ENCODE results near the gene TPRG1. TPM values are rescaled to one million over a fixed set of nuclear protein-coding genes. Genes with fewer than 3 reads are reported as not detected.

Gene TPRG1
- total and polyA plus RNA-seq, 9 of the 15 experiments (the other 6 are each of a cell fraction or from before 2014, with no cell fraction given): 0.01 TPM; not detected in 8

- in situ Hi-C loops (cut with MboI): no loop called here
- no peak overlapping the region for H3K9ac ChIP-seq (ENCODE audit: insufficient read depth in 1 of 2, low read depth in 2 of 2, low read length in 2 of 2)
These were observed 96.3 kb downstream of the TPRG1 start for GRCh38 chr3:189267981-189268613.

GRCh38 chr3:189269365-189269764, 97.6 kb downstream of the TPRG1 start:
- DNase-seq (ENCODE audit: extremely low read depth in 1 of 4, low spot score in 3 of 4) (no peak), FAIRE-seq (no peak), ATAC-seq (no peak)
- no peak overlapping the region for H3K9ac ChIP-seq (ENCODE audit: insufficient read depth in 1 of 2, low read depth in 2 of 2, low read length in 2 of 2)
- ChIA-PET CTCF (ENCODE audit: low intra/inter-chr PET ratio) (no interaction called here), POLR2A (no interaction called here)
- no TSS peak for BruUV-seq (replicated peaks)
- H3K4me1 ChIP-seq (replicated peaks in 1 of 2; ENCODE audit: control insufficient read depth in 2 of 2, insufficient read depth in 2 of 2, low read length in 2 of 2): no peaks in the 10 kb centered on the region
- H3K4me3 ChIP-seq: no peak overlapping the region
- WGBS (ENCODE audit: insufficient coverage, low coverage, missing lambda C conversion rate): 2% methylated on average over 3 of the region's 3 CpGs
- H3K27me3 ChIP-seq (ENCODE audit: control insufficient read depth in 2 of 2, insufficient read depth in 2 of 2, low read length in 2 of 2): no peaks in the 10 kb centered on the region
- no peaks in the 10 kb centered on the region for H3K9me1 ChIP-seq (ENCODE audit: control insufficient read depth, insufficient read depth, low read length)
- H3K36me3 ChIP-seq (ENCODE audit: control insufficient read depth, insufficient read depth, low read length): no peaks in the 10 kb centered on the region
- no peak overlapping the region for H2AFZ ChIP-seq (ENCODE audit: low read depth, low read length)
- TF ChIP-seq SREBF2 (CRISPR knock-in tag; IDR thresholded peaks at IDR 0.05) (no peak), NFE2 (IDR thresholded peaks at IDR 0.05; ENCODE audit: low read depth) (no peak), MAFK (IDR thresholded peaks at IDR 0.05; ENCODE audit: low read length) (no peak), ILF3 (IDR thresholded peaks at IDR 0.05; ENCODE audit: borderline replicate concordance) (no peak), ZZZ3 (IDR thresholded peaks at IDR 0.05) (no peak), ATF1 (CRISPR knock-in tag; IDR thresholded peaks at IDR 0.05) (no peak), ATF1 (tag; IDR thresholded peaks at IDR 0.05) (no peak), POLR2G (IDR thresholded peaks at IDR 0.05; ENCODE audit: low read depth, low read length) (no peak), ZSCAN32 (CRISPR knock-in tag; IDR thresholded peaks at IDR 0.05) (no peak), ZNF707 (CRISPR knock-in tag; conservative IDR thresholded peaks at IDR 0.05) (no peak), SRSF3 (IDR thresholded peaks at IDR 0.05; ENCODE audit: insufficient read depth, low read length) (no peak), ZNF217 (CRISPR knock-in tag; IDR thresholded peaks at IDR 0.05) (no peak), ZNF146 (CRISPR knock-in tag; IDR thresholded peaks at IDR 0.05; ENCODE audit: unreplicated experiment) (no peak)
- H3K27ac ChIP-seq (ENCODE audit: extremely low read depth, low read depth, low read length): no peak overlapping the region
- H3K9me3 ChIP-seq (replicated peaks; ENCODE audit: control insufficient read depth, insufficient read depth, low read depth, low read length): no peaks in the 10 kb centered on the region; the same call in 1 of the 2 replicates
- no peaks in the 10 kb centered on the region for H3K79me2 ChIP-seq (ENCODE audit: control insufficient read depth, insufficient read depth, low read length)
- in situ Hi-C loops (cut with MboI) (no loop called here), intact Hi-C loops (cut with micrococcal nuclease) (no loop called here)
- no peaks in the 10 kb centered on the region for H4K20me1 ChIP-seq (replicated peaks; ENCODE audit: control insufficient read depth, insufficient read depth, low read length)
- no peak overlapping the region for H3K4me2 ChIP-seq (ENCODE audit: insufficient read depth, low read length)

More at GRCh38 chr3:189267981-189268613, 96.3 kb downstream of the TPRG1 start:
- H3K4me2 ChIP-seq (ENCODE audit: insufficient read depth, low read length): no peak overlapping the region
- H3K4me1 ChIP-seq (replicated peaks in 1 of 2; ENCODE audit: control insufficient read depth in 2 of 2, insufficient read depth in 2 of 2, low read length in 2 of 2): no peaks in the 10 kb centered on the region
- no peak overlapping the region for H3K27ac ChIP-seq (ENCODE audit: extremely low read depth, low read depth, low read length)
- ATAC-seq (no peak), DNase-seq (ENCODE audit: extremely low read depth in 1 of 4, low spot score in 3 of 4) (no peak), FAIRE-seq (no peak)
- no peaks in the 10 kb centered on the region for H3K27me3 ChIP-seq (ENCODE audit: control insufficient read depth in 2 of 2, insufficient read depth in 2 of 2, low read length in 2 of 2)
- no peak for TF ChIP-seq SAFB (IDR thresholded peaks at IDR 0.05; ENCODE audit: borderline replicate concordance, low read depth, low read length)
- TF ChIP-seq CBX5 (IDR thresholded peaks at IDR 0.05; ENCODE audit: borderline replicate concordance, low read depth): no peak
- TF ChIP-seq ZNF583 (CRISPR knock-in tag; IDR thresholded peaks at IDR 0.05): no peak
- no peak for TF ChIP-seq FOXP1 (CRISPR knock-in tag; IDR thresholded peaks at IDR 0.05)
- TF ChIP-seq SRF (CRISPR knock-in tag; IDR thresholded peaks at IDR 0.05): no peak
- no peak for TF ChIP-seq FOXJ3 (CRISPR knock-in tag; IDR thresholded peaks at IDR 0.05)
- no peak for TF ChIP-seq ZNF24 (IDR thresholded peaks at IDR 0.05)
- TF ChIP-seq STAG1 (CRISPR knock-in tag; IDR thresholded peaks at IDR 0.05; ENCODE audit: borderline replicate concordance): no peak
- TF ChIP-seq ELF4 (CRISPR knock-in tag; IDR thresholded peaks at IDR 0.05): no peak
- no peak for TF ChIP-seq MYBL2 (IDR thresholded peaks at IDR 0.05; ENCODE audit: low read depth)
- no peak for TF ChIP-seq MYBL2 (CRISPR knock-in tag; IDR thresholded peaks at IDR 0.05; ENCODE audit: borderline replicate concordance)
- TF ChIP-seq SUPT5H (IDR thresholded peaks at IDR 0.05): no peak
- TF ChIP-seq ZC3H8 (IDR thresholded peaks at IDR 0.05): no peak
- no peak for TF ChIP-seq KLF1 (tag; IDR thresholded peaks at IDR 0.05)
- intact Hi-C loops (cut with micrococcal nuclease): no loop called here
- BruUV-seq (replicated peaks): no TSS peak
- no peak overlapping the region for H2AFZ ChIP-seq (ENCODE audit: low read depth, low read length)
- POLR2A ChIA-PET: no interaction called here
- CTCF ChIA-PET (ENCODE audit: low intra/inter-chr PET ratio): no interaction called here
- no peaks in the 10 kb centered on the region for H4K20me1 ChIP-seq (replicated peaks; ENCODE audit: control insufficient read depth, insufficient read depth, low read length)
- 3% methylated on average over 7 of the region's 7 CpGs for WGBS (ENCODE audit: insufficient coverage, low coverage, missing lambda C conversion rate)
- H3K4me3 ChIP-seq: no peak overlapping the region
- no peaks in the 10 kb centered on the region for H3K9me1 ChIP-seq (ENCODE audit: control insufficient read depth, insufficient read depth, low read length)
- no peaks in the 10 kb centered on the region for H3K79me2 ChIP-seq (ENCODE audit: control insufficient read depth, insufficient read depth, low read length)
- no peaks in the 10 kb centered on the region; the same call in 1 of the 2 replicates for H3K9me3 ChIP-seq (replicated peaks; ENCODE audit: control insufficient read depth, insufficient read depth, low read depth, low read length)
- no peaks in the 10 kb centered on the region for H3K36me3 ChIP-seq (ENCODE audit: control insufficient read depth, insufficient read depth, low read length)

Data from K562 (cell line).